HG02981 (cell line): Measurements from ENCODE around the gene THRA.

Experiments
- ATAC-seq: cut with Tn5 transposase; IDR thresholded peaks from one replicate; pipeline ENCODE4 v1.9.1; 2021; ENCODE audit warnings: mild to moderate bottlenecking, moderate library complexity; ENCODE audit not compliant: unreplicated experiment

THRA gene

DNA sequence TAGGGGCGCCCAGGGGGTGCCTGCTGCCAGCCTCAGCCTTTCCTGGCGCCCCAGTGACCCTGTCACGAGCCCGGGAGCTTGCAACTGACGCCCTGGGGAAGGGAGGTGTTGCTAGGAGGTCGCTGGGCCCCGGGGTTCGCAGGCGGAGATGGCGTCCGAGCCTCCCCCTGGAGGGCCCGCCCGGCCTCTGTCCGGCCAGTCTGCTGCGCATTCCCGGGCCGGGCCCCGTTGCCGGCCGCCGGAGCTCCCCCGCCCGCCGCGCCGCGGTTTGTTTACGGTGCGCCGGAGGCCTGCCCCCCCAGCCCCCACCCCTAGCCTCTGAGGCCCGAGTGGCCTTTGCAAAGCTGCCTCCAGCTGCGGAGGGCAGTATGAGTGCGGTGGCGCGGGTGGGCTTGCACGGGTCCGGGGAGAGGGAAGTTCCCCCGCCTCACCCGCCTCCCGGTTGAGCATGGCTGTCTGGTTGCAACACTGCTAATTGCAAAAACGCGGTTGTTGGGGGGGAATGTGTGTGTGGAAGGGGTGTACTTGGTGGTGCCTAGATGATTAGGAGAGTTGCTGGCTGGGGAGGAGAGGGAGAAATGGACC is 514 bp downstream of the THRA start:
- ATAC-seq, result no peak

DNA sequence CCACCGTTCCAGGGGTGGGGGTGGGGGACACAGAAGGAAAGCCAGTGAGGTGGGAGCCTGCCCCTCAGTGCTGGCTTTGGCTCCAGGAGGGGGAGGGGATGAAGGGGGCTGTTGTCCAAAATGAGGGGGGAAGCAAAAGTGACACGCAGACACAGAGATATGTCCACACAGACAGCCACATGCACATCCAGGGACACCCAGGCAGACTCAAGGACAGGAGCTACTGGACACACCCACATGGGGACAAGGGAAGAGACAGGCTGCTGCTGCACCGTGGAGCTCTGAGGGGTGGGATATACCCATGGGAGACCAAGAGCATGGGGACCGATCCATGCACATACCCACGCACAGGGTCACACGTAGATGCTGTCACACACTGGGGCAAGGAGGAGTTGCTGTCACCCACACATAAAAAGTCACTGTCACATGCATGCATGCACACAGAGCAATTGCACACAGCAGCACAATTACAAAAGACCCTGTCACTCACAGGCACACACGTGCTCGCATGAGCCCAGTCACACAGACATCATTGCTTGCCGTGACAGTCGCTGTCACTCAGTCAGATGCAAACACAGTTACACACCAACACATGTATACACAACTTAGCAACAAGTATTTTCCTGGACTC is 1.3 kb downstream of the THRA start:
- ATAC-seq, result no peak

DNA sequence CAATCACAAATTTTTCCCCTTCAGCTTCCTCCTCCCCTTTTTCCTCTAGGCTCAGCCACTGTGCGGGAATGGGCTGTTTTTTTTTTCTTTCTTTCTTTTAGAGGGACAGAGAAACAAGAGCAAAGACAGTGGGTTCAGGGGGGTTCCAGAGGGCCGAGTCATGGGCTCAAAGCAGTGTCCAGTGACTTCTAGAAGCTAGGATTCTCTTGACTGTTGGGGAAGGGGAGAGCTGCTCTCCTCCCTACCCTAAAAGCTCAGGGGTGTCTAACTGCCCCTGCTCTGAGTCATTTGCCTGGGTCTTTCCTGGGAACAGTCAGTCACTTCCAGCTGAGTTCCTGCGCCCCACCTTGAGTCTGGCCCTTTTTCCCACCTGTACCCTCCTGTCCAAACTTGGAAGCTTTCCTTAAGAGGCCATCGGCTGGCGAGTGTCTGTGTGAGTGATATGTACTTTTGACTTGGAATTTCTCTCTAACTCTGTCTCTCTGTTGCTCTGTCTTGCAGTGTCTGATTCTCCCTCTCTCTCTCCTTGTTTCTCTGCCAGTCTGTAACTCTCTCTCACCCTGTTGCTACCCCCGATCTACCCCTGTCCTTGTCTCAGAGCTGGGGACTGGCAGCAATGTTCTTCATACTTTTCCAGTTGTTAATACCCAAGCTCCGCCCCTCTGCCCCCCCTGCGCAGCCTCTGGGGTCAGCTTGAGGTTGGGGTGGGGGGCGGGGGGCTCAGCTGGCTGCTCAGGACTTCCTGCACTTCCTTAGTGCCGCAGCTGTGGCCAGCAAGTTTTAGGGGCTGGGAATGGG is 2.4 kb downstream of the THRA start:
- no peak for ATAC-seq

- ATAC-seq, result no peak
Measured at GRCh38 chr17:40065769-40066510, 3.2 kb downstream of the THRA start.

- ATAC-seq, result no peak
Measured at GRCh38 chr17:40067710-40068109, 4.9 kb downstream of the THRA start.

DNA sequence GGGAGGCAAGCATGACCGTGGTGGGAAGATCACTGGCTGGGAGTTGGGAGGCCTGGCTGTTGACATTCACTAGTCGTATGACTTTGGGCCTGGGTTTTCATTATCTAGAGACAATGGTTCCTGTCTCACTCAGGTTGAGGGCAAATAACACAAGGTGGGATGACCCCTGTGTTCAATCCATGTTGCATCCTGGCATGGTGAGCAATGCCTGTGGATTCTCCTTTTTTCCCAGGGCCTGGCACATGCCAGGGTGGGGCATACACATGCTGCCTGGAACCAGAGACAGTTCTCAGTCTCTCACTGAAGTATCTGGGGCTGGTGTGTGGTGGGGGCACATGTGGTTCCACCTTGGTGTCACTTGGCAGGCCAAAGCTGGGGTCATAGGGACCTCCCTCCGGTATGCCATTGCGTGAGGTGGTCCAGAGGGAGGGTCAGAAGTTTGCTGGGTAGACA is 5.4 kb downstream of the THRA start:
- no peak for ATAC-seq

- ATAC-seq, result no peak
Measured at GRCh38 chr17:40068584-40068916, 5.8 kb downstream of the THRA start.

- ATAC-seq, result no peak
Measured at GRCh38 chr17:40068917-40069750, 6.4 kb downstream of the THRA start.

DNA sequence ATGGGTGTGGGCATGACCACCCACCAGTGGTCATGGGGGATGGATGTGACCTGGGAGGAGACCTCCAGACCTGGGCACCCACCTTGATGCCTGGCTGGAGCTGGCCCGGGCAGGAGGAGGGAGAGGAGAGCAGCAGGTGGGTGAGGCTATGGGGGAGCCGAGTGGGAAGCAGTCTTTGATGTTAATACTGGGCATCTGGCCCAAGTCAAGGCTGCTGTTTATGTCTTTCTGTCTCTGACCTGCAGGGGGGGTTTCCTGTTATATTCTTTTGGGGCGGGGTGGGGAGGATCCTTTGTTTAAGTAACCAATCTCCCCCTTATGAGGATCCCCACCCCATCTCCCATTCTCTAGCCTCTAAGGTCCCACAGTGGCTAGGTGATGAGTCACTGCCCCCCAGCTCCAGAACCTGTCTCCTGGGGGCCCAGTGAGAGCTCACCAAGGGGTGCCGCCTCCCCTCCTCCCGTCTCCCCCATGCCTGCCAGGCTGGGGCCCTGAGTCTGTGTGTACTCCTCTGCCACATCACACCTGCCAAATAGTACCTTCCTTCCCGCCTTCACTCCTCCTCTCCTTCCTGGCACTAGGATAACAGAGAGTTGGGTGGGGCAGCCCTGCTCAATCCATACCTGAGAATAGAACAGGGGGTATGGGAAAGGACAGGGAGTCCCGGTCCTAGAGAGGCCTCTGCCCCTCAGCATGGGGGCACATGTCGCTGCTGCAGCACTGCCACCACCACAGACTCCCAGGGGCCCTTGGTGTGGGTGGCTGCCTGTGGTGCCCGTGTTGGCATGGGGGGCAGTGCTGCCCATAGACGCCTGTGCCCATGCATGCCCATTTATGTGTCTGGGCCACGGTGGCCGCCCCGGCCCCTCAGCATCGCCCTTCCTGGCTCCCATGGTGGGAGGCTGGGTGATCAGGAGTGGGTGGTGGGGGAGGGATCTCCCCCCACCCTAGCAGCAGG is 7.3 kb downstream of the THRA start:
- no peak for ATAC-seq

DNA sequence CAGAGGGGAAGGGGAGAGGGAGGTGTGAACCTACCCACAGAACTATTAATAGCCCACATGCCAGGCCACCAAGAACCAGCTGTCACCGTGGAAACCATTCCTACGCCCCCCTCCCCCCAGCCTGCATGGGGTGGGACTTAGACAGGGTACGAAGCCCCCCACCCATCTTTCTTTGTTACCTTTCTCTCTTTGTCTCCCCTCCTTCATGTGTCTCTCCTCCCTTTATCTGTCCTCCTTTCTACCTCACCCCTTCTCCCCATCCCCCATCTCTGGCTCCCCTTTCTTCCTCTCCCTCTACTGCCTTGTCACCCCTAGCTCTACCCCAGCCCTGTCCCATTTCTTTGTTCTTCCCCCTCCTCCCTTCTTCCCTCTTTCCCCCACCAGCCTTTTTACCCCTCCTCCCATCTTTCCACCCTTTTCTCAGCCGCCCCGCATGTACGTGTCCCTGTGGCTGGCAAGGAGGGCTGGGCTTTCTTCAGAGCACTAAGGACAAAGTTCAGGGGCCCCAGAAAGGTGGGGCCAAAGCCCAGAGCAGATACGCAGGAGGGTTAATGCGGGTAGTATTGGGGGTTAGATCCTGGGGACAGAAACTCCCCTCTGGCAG is 8.0 kb downstream of the THRA start:
- ATAC-seq, result no peak

DNA sequence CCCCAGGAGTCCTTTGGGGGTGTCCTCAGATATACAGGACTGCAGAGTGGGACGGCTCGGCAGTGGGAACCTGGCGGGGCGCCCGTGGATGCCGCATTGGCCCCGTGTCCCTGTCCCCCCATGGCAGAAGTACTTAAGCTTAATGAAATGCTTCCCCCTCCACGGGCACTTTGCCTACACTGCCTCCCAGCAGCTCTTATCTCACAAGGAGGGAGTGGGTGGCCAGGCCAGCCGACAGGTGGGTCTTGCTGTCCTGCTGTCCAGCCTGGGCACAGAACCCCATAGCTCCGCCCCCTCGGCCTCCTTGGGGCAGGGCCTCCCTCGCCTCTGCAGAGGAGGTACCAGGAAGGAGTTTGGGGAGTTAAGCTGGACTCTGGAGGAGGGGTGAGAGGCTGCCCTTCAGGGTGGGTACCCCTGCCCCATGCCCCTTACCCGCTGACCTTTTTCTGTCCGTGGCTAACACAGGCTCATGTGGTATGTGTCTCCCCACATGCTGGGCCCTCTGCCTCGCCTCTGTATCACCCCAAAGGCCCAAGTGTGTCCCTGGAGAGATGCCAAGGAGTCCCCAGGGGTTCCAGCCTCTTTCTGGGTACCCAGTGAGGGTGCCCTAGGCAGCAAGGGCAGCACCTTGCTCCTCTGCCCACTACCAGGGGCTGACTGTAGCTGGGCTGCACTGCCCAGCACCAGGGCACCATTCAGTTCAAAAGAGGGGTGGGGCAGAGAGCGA is 8.7 kb downstream of the THRA start:
- ATAC-seq, result no peak

GRCh38 chr17:40072040-40072734 is 9.4 kb downstream of the THRA start:
- ATAC-seq, result no peak

DNA sequence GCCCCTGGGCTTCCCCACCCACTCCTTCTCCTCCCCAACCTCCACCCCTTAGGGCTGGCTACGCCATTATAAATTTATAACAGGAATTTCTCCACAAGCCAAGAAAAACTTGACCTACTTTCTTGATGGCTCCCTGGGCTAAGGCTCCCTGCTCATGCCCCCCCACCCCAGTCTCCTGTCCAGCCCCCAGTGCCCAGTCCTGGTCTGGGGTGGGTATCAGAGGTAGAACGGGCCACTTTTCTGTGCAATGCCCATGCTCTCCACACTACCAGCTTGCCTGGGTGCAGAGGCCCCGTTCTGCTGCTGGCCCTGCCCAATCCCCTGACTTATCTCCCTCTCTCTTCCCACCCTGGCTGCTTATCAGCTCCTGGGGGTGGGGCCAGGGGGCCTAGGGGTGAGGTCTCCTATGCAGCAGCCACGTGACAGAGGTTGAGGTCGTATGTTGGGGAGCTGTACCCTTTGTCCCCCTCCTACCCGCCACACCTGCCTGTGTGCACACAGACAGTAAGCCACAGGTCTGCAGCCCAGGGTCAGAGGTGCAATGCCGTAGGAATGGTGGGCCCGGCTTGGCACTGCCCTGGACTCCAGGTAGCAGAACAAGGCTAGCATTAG is 10.1 kb downstream of the THRA start:
- ATAC-seq, result no peak

DNA sequence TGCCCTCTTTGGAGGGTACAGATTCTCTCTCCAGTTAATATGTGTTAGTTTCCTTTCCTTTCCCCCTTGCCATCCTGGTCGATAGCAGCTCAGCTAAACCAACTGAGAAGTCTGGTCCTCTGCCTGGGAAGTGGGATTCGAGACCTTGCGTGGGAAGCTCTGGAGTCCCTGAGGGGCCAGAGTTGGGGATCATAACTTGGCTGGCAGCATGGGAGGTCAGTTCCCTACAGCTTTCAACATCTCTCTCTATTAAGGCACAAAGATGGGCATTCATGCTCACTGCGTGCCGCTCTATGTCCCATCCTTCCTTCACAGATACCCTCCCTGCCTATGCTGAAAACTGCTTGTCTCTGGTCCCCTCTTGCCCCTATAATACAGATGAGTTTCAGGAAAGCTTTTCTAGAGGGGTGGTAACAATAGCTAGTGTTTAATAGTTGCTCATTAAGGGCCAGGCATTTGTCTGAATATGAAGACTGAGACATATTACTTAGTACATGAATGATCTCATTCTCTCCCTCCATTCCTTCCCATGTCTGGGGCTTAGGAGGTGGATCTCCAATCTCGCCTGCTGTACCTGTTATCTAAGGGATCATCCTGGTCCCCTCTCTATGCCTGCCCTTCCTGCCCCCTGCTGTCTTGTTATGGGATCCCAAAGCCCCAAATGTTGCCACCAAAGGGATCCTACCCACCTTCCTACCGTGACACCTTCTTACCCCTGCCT is 10.8 kb downstream of the THRA start:
- ATAC-seq, result no peak

DNA sequence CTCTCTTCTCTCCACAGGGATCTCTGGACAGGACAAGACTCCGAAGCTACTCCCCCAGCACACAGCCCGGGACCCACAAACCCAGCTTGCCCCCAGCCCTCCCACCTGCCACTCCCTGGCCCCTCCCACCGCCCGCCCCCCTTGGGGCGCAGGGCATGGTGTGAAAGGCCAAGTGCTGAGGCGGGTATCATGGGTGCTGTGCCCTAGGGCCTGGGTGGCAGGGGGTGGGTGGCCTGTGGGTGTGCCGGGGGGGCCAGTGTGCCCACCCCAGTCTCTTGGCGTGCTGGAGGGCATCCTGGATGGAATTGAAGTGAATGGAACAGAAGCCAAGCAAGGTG is 11.4 kb downstream of the THRA start:
- ATAC-seq, result no peak

DNA sequence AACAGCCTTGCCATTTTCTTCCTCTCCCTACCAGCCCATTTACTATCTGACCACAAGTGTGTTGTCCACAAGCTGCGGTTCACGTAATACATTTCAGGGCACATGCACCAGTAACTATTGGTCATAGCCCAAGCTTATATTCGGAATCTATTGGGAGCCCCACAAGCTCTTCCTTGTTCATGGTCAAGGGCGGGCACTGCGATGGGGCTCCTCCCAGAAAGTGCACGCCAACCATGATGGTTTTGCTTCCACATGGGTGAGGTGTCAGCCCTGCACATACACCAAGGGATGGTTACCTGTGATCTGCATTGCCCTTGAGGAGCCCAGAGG is 12.1 kb downstream of the THRA start:
- no peak for ATAC-seq
